ENCODE measurements around the gene MCEMP1.

The MCEMP1 gene

DNA sequence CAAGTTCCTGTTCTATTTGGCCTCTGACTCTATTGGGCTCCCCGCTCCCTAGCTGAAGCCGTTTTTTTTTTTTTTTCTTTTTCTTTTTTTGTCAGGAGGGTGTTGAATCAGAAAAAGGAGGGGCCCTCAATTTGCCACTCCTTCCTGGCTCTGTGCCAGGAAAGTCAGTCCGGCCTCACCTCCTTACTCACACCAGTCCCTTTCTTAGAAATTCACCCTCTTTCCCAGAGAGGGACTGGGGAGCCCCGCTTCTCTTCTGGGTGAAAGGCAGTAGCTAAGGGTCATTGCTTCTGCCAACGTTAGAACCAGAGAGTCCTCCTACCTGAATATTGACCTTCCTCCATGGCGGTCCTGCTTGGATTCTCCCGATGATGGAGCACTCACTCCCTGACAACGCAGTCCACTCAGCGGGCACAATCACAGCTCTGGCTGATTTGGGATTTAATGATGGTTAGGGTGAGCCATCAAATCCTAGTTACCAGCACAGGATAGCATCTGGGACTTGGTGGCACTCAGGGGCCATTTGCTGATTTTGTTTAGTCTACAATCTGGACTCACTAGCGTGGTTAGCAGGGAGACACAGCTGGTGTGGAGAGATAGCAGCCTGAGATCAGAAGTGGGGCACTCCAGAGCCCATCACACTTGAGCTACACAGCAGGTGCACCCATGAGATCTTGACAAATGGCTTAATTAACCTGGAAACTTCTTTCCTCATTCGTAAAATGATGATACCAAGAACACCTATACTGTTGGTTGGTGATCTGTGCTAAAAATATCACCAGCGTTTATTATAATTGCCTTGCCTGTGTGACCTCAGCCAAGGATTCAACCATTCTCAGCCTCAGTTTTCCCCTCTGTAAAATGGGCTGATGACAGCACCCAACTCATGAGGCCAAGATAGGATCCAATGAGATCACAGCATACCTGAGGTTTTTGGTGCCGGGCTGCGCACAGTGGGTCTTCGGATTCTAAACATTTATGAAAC is 22.8 kb downstream of the MCEMP1 start:
- no peak for DNase-seq

DNA sequence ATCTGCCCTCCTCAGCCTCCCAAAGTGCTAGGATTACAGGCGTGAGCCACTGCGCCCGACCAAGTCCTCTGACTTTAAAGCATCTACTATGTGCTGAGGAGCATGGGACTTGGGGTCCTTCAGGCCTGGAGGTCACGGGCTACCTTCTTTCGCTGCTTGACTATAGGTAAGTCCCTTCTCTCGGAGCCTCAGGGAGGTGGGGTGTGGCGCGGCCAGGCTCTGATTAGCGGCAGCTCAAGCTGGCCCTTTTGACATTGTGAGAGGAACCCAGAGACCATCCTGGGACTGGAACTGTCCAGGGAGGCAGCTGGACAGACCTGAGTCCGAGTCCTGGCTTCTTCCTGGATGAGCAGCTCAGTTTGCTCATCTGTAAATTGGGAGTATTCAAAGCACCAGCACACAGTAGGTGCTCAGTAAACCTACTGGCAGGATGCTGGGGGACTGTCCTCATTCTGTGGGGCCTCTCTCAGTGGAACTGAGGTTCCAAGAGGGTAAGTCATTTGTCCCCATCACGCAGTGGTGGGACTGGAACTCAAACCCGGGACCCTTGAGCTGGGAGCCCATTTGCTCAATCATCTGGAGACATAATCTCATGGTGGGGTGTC is 24.3 kb downstream of the MCEMP1 start:
- DNase-seq: no peak

DNA sequence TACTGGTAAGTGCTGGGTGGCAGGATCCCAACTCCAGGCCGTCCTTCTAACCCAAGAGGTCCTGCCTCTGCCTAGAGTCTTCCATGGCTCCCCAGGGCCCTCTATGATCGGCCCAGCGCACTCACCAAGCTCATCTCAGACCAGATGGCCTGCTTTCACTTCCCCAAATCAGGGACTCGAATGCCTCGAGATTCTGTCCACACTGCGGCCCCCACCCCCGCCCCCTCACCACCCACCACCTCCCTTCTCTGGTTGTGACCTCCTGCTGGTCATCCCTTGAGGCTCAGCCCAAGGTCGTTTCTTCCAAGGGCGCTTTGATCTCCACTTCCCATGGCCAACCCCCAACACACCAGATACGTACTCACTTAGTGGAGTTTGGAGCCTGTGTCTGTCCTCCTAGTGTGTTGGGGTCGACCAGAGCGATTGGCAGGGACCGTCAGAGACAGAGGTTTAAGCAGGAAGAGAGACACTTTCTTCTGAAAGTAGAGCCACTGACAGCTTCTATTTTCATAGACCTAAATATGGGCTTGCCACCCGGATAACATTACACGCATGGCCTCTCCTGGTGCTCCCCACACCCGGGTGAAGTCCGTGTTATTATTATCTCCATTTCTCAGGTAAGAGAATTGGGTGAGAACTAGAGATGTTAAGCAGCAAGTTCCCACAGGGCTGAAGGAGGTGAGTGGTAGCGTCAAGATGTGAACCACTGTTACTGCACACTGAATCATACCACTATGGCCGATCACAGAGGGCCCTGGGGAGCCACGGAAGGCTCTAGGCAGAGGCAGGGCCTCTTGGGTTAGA is 25.0 kb downstream of the MCEMP1 start, which contains the start of gene FCER2:
FCER2 (minus strand) TSS at position 478 of the 804 bp plus-strand sequence. CDS start 2,371 bp downstream, outside the sequence.
- DNase-seq: no peak

DNA sequence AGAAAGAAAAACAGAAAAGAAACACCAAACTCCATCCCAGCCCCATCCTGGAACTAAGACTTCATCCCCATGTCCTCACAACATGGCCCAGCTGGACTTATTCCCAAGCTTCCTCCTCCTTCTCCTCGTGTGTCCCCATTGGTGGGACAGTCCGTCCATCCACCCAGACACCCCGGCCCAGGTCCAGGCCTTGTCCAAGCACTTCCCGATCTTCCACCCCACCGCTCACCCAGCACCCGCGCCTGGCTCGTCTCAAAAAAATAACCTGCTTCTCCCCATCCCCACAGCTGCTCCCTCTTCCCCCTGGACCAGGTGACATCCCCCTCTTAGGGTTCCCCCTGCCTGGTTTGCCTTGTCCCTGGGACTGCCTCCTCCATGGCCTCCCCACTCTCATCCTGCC is 26.4 kb downstream of the MCEMP1 start:
- no peak for DNase-seq

DNA sequence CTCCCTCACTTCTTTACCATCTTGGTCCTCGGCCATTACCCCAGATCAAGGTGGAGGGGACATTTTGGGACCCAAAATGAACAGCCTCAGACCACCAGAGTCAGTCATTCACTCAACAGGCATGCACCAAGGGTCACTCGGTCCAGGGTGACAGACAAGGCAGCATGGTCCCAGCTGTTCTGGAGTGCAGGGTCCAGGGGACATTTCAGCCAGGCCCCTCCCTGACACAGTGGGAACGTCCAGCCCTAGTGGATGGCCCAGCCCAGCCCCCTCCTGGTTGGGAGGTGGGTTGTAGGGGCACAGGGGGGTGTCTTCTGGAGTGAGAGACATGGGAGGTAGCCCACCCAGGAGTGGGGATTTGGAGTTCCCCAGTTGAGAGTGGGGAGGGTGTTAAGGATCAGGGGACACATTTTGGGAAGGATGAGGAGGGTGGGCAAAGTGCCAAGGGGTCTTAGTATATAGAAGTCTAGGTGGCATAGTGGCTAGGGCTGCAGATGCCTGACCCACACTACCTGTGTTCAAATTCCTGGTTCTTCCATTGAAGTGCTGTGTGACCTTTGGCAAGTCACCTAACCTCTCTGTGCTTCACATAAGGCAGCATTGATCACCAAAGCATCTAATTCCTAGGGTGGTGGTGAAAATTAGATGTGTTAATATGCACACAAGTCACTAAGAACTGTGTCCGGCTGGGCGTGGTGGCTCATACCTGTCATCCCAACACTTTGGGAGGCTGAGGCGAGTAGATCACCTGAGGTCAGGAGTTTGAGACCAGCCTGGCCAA is 27.6 kb downstream of the MCEMP1 start:
- DNase-seq: no peak

DNA sequence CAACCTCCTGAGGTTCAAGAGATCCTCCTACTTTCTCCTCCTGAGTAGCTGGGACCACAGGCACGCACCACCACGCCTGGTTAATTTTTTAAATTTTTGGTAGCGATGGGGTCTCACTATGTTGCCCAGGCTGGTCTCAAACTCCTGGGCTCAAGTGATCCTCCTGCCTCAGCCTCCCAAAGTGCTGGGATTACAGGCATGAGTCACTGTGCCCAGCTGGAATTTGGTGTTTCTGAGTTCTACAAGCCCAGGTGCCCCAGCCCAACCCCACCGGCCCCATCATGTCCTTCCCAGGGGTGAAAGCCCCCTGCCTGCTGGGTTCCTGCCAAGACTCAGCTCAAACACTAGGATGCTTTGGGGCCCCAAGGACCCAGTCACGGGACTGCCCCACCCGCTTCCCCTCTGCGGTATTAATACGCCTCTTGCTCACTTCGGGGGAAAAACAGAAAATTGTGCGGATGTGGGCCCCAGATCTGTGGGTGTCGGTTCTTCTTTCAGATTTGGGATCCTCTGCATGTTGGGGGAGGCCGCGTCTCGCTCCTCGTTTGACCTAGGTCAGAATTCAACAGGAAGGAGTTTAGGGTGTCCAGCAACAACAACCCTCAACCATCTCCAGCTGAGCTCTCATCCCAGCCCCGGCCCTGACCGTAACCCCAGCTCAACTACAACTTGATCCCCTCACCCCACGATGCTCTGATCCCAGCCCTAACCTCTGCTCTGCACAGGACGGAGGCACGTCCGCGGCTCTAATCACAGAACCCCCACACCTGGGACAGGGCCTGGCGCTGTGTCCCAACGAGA is 28.7 kb downstream of the MCEMP1 start:
- DNase-seq: no peak

DNA sequence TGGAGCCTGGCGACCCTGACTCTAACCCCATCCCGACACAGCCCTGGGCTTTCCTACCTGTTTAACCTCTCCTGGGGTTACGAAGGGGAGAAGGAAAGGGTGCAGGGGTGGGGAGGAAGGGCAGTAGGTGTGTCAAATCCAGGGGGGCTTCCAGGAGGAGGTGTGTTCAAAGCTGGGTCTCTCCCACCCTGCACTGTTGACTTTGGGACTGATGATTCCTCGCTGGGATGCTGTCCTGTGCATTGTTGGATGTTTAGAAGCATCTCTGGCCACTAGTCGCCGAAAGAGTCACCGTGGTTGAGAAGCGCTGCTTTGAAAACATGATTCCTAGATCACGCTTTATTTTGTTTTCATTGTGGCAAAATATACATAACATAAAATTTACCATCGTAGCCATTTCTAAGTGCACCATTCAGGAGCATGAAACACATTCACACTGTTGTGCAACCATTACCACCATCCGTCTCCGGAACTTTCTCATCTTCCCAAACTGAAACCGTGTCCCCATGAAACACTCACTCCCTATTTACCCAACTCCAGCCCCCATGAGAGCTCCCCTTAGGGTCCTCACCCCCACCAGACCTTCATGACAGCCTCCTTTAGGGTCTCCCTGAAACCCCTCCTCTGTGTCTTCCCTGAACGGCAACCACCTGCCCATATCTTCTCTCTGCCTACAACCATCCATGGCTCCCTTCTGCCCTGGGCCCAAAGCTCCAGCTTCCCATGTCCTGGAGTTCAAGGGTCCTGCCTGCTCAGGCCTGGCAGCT is 29.5 kb downstream of the MCEMP1 start:
- DNase-seq: no peak

DNA sequence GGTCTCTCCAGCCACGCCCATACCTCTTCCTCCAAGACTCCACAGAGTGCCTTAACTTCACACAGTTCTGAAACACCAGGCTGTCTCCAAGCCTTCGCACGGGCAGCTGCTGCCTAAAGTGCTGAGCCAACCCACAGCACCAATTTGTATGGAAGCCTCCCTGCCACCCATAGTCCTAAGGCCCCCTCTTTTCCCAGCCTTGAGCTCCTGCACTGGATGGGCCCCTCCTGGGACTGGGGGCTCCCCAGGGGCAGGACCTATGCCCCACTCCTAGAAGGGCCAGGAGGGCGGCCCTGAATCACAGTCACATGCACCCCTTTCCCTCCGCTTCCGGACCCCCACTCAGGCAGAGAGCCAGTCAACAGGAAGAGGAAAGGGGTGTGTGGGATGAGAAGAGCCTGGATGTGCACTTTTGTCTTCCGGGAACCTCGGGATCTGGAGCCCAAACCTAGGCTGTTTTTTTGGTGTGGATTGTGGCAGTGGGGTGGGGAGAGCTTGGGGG is 30.1 kb downstream of the MCEMP1 start:
- DNase-seq: no peak

DNA sequence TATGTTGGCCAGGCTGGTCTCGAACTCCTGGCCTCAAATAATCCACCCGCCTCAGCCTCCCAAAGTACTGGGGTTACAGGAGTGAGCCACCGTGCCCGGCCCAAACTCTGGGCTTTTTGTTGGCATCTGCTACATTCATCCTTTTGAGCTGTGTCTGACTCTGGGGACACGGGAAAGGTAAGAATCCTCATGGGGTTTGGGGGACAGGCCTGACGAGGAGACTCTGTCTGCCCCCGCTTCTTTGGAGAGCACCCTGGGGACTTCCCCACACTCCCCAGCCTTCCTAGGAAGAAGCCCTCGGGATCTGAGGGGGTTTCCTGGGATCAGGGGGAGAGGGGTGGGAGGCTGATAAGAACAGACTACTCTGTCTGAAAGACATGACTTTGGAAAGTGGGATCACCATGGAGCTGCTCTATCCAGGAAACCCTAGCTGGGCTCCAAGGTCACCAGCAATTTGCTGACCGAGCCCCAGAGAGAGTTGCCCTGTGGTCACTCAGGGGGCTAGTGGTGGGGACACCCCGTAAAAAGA is 33.1 kb downstream of the MCEMP1 start:
- DNase-seq: no peak

DNA sequence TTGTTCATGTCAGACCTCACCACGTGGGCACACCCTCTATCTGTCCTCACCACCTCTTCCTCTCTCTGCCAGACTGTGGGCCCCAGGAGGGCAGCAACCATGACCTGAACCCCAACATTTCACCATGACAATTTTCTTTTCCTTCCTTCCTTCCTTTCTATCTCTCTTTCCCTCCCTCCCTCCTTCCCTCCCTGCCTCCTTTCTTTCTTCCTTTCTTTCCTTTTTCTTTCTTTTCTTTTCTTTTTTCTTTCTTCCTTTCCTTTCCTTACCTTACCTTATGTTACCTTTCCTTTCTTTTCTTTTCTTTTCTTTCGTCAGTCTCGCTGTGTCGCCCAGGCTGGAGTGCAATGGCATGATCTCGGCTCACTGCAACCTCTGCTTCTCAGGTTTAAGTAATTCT is 33.7 kb downstream of the MCEMP1 start:
- DNase-seq: no peak

DNA sequence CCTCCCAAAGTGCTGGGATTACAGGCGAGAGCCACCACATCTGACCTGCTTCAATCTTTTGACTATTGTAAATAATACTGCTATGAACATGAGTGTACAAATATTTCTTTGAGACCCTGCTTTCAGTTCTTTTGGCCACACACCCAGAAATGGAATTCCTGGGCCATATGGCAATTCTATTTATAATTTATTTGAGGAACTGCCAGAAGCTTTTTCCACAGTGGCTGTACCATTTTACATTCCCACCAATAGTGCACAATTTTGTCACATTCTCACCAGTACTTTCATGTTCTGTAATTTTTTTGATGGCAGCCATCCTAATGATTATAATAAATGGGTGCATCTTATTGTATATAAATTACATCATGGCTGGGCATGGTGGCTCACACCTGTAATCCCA is 38.8 kb downstream of the MCEMP1 start:
- DNase-seq: no peak

DNA sequence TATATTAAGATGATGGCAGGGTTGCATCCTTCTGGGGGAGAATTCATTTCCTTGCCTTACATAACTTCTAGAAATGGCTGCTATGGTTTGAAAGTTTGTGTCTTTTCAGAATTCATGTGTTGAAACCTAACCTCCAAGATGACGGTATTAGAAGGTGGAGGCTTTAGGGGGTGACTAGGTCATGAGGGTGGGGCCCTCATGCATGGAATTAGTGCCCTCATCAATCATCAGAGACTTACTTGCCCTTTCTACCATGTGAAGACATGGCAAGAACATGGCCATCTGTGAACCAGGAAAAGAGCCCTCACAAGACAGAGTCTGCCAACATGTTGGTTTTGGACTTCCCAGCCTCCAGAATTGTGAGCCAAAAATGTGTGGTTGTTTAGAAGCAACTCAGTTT is 39.9 kb downstream of the MCEMP1 start:
- no peak for DNase-seq

DNA sequence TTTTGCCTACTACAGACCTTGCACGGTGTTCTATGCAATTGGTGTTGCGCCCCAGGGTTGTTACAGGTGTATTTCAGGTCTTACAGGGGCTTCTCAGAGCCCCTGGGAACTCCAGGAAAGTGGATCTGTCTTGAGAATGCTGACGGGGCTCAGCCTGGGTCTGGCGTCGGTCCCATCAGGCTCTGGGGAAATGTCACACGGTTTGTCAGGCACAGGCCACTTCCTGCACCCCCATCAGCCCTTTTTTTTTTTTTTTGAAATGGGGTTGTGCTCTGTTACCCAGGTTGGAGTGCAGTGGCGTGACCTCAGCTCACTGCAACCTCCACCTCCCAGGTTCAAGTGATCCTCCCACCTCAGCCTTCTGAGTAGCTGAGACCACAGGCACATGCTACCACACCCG is 41.8 kb downstream of the MCEMP1 start:
- no peak for DNase-seq

DNA sequence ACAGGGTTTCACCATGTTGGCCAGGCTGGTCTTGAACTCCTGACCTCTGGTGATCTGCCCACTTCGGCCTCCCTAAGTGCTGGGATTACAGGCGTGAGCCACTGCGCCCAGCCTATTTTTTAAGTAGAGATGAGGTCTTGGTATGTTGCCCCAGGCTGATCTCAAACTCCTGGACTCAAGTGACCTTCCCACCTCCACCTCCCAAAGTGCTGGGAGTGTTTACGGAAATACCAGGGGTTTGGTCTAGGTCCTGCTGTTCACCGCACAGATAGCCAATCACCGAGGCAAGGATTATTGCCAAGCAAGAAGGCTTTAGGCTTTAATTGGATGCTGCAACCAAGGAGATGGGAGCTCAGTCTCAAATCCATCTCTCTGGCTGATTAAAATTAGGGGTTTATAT is 43.5 kb downstream of the MCEMP1 start:
- no peak for DNase-seq

DNA sequence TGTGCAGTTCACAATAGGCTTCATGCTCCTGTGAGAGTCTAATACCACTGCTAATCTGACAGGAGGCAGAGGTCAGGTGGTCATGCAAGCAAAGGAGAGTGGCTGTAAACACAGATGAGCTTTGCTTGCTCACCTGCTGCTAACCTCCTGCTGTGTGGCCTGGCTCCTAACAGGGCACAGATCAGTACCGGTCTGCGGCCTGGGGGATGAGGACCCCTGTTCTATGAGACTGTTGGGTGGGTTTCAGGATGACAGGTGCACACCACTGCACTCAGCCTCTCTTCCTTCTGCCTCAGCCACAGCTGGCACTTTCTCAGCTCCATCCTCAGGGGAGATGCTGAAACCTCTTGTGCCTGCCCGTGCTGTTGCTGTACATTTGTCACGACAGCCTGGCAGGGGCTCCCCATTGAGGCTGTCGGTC is 45.4 kb downstream of the MCEMP1 start:
- no peak for DNase-seq

DNA sequence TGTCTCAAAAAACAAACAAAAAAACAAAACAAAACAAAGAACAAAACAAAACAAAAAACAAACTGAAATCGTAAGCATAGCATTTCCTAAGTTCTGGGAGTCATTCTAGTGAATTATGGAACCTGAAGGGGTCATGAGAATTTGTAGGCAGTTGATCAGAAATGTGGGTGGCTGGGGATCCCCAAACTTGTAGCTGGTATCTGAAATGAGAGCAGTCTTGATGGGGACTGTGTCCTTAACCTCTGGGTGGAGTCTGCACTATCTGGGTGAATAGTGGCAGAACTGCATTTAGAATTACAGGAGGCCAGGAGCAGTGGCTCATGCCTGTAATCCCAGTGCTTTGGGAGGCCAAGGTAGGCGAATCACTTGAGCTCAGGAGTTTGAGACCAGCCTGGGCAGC is 48.9 kb downstream of the MCEMP1 start:
- DNase-seq: no peak

DNA sequence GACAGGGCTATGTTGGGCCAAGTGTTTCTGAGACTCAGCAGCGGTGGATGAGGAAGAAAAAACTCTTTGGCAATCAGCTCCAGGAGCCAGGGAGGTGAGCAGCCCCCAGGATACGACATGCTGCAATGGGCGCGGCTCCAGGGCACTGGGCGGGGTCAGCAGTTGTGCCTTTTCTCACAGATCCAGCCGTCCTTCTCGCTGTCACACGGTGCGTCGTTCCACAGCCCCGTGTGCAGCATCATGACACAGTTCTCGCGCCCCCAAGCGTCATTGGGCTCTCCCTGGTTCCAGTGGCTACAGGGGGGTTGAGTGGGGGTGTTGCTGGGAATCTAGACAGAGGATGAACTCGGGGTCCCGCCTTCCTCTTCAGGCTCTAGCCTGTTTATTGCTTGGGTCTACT is 52.3 kb downstream of the MCEMP1 start:
- DNase-seq: no peak
